HepG2 (cell line): Measurements from ENCODE around the gene KAT7. TPM values are rescaled to one million over a fixed set of nuclear protein-coding genes. Genes with fewer than 3 reads are reported as not detected.
A peak's percentile ranks its signal among the peaks of the same experiment; 100 is the strongest.

Source experiments
- ATAC-seq: fragments of 200-7000 bp; cut with Tn5 transposase; 3 replicates; pipeline ENCODE4 v1.9.1; 2020; ENCODE audit warnings: mild to moderate bottlenecking, moderate library complexity
- BruUV-seq: library from RNA; stranded (reverse); fragments of 400-500 nt; replicated peaks from 2 replicates; lab custom pipeline; 2021; lab: Mats Ljungman, UMichigan
- CTCF ChIA-PET: fragments of 300-600 bp; formaldehyde crosslinking; extraction: SDS; loops from one replicate; lab custom pipeline; 2021; ENCODE audit warnings: low total read pairs, inconsistent platforms, low intra/inter-chr PET ratio; lab: Yijun Ruan, JAX
- POLR2A ChIA-PET: fragments of 350-600 bp; sonication (Branson Sonifier 250); formaldehyde crosslinking; loops from one replicate; lab custom pipeline; 2020; ENCODE audit warnings: antibody characterized with exemption, inconsistent platforms; lab: Yijun Ruan, JAX
- DNase-seq: peaks from one replicate; pipeline ENCODE4 v3.0.0-alpha.2; 2015; ENCODE audit warnings: low spot score
- FAIRE-seq: peaks from 3 replicates; lab custom pipeline; 2011; peaks lifted over from hg19 to GRCh38; lab: Jason Lieb, UNC
- H2AFZ ChIP-seq: one replicate; pipeline ENCODE4 v1.6.1; 2011; ENCODE audit warnings: low read length, inconsistent platforms
- H3K27ac ChIP-seq: fragments of 300-600 bp; 3 replicates; pipeline ENCODE4 v1.8.0; 2011; ENCODE audit warnings: mixed run types, mild to moderate bottlenecking, mixed read lengths, low read length, inconsistent platforms; ENCODE audit not compliant: insufficient read depth; ENCODE audit errors: extremely low read length
- H3K27me3 ChIP-seq, 2 experiments: fragments of 200-600 bp in 1 of 2; 2 replicates in 1 of 2; 3 replicates in 1 of 2; pipeline versions ENCODE4 v1.6.0 to v1.8.0; 2011; ENCODE audit warnings: low read length in 2 of 2, mild to moderate bottlenecking in 2 of 2, moderate library complexity in 2 of 2, inconsistent platforms in 1 of 2; ENCODE audit not compliant: insufficient read depth in 2 of 2, control insufficient read depth in 1 of 2
- H3K36me3 ChIP-seq, 2 experiments: fragments of 200-600 bp in 1 of 2; replicated peaks in 1 of 2; 2 replicates in 1 of 2; 3 replicates in 1 of 2; pipeline versions ENCODE4 v1.5.1 to v1.8.0; 2011; ENCODE audit warnings: low read length in 2 of 2, inconsistent platforms in 1 of 2; ENCODE audit not compliant: insufficient read depth in 2 of 2, control insufficient read depth in 1 of 2
- H3K4me1 ChIP-seq: 2 replicates; pipeline ENCODE4 v1.5.1; 2012; ENCODE audit warnings: low read length, inconsistent platforms; ENCODE audit not compliant: insufficient read depth
- H3K4me2 ChIP-seq: 2 replicates; pipeline ENCODE4 v1.6.0; 2011; ENCODE audit warnings: low read depth, low read length, inconsistent platforms
- H3K4me3 ChIP-seq, 3 experiments: fragments of 200-600 bp in 1 of 3; sonication (generic), shearing (Covaris generic) in 1 of 3; replicated peaks in 1 of 3; 2 replicates each; pipeline ENCODE4 v1.5.1; 2011 to 2016; ENCODE audit warnings: low read length in 3 of 3, inconsistent platforms in 2 of 3, low read depth in 2 of 3, mild to moderate bottlenecking in 2 of 3, control low read depth in 1 of 3, mixed read lengths in 1 of 3; ENCODE audit not compliant: insufficient read depth in 1 of 3
- H3K79me2 ChIP-seq: one replicate; pipeline ENCODE4 v1.6.1; 2011; ENCODE audit warnings: low read length, inconsistent platforms; ENCODE audit not compliant: insufficient read depth
- H3K9ac ChIP-seq: 2 replicates; pipeline ENCODE4 v1.6.0; 2011; ENCODE audit warnings: mild to moderate bottlenecking, low read depth, low read length, inconsistent platforms; ENCODE audit not compliant: insufficient read depth
- H3K9me3 ChIP-seq: 2 replicates; pipeline ENCODE4 v1.5.1; 2012; ENCODE audit warnings: mild to moderate bottlenecking, low read length
- H4K20me1 ChIP-seq: 2 replicates; pipeline ENCODE4 v1.6.0; 2011; ENCODE audit warnings: inconsistent platforms, mild to moderate bottlenecking, low read length, moderate library complexity; ENCODE audit not compliant: insufficient read depth
- ATF7-NPFF ChIP-seq: sonication (generic); formaldehyde crosslinking; IDR thresholded peaks from 2 replicates; pipeline ENCODE4 v1.8.1; 2023; ENCODE audit warnings: mild to moderate bottlenecking, low read depth, missing genetic modification reagents, moderate library complexity
- CEBPB ChIP-seq: IDR thresholded peaks from 2 replicates; pipeline ENCODE4 v1.6.1; 2011; ENCODE audit warnings: low read depth, low read length, improper control_type of control experiment, borderline replicate concordance
- ZNF724P ChIP-seq: sonication (generic); formaldehyde crosslinking; IDR thresholded peaks from 2 replicates; pipeline ENCODE4 v1.8.0; 2022; ENCODE audit warnings: missing genetic modification reagents, borderline replicate concordance
- ZNF768 ChIP-seq: sonication (generic); formaldehyde crosslinking; IDR thresholded peaks from 2 replicates; pipeline ENCODE4 v1.4.0; 2020; ENCODE audit warnings: missing genetic modification reagents
- WGBS: methylation state at CpG from one replicate; pipeline ENCODE4 v1.1.6; 2017; ENCODE audit warnings: low lambda C conversion rate; 5-methylcytosine and 5-hydroxymethylcytosine counted together
- in situ Hi-C: cut with HindIII; loops from 2 replicates; pipeline ENCODE4 v1.10.0; 2017; ENCODE audit warnings: low pct_unique_long_range_greater_than_20kb; ENCODE audit not compliant: extremely low pct_ligation_motif_present
- intact Hi-C: fragments of 100-400 bp; cut with micrococcal nuclease; formaldehyde crosslinking; loops from one replicate; pipeline ENCODE4 v1.10.0; 2022; ENCODE audit not compliant: unreplicated experiment
- polyA plus RNA-seq, 8 experiments: library from polyadenylated mRNA; depleted of rRNA in 3 of 8; stranded (reverse) in 7 of 8; unstranded in 1 of 8; fragments of >200 nt; fragmentation: Illumina TruSeq in 4 of 8; extraction: Trizol in 4 of 8; gene quantifications; 2 replicates each; pipeline versions ENCODE4 v1.2.1 to v1.2.3, GENCODE V29; 2011 to 2016; ENCODE audit warnings: low read depth in 4 of 8, missing spikeins in 1 of 8, mixed read lengths in 1 of 8; ENCODE audit not compliant: insufficient read depth in 1 of 8
- total RNA-seq, 5 experiments: library from RNA; depleted of rRNA; stranded (reverse); fragments of >200 nt; fragmentation: Illumina TruSeq; extraction: Trizol; gene quantifications; 2 replicates each; pipeline ENCODE4 v1.2.3, GENCODE V29; 2016; ENCODE audit warnings: low read depth in 1 of 5
- TF ChIP-seq, protein P1 (sequence below): sonication (generic); formaldehyde crosslinking; IDR thresholded peaks from 2 replicates; pipeline ENCODE4 v1.5.0; 2020; ENCODE audit warnings: mild to moderate bottlenecking, missing genetic modification reagents

Gene KAT7
- total and polyA plus RNA-seq, 2 of the 13 experiments (the other 11 are each of a cell fraction or from before 2014, with no cell fraction given), result 21.2 to 39.2 TPM

- Histone ChIP-seq H3K4me3 (no peak overlapping the region), H3K79me2 (no peaks in the 10 kb centered on the region), H3K9ac (no peak overlapping the region), H3K27me3 (peaks cover 5 to 52% of the 10 kb centered on the region in 2 experiments; a peak in 4 of 5 replicates), H3K27ac (no peak overlapping the region), H2AFZ (no peak overlapping the region), H3K36me3 (no peaks in the 10 kb centered on the region), H3K4me2 (no peak overlapping the region), H3K4me1 (no peaks in the 10 kb centered on the region), H3K9me3 (no peaks in the 10 kb centered on the region), H4K20me1 (no peaks in the 10 kb centered on the region)
- ATAC-seq (no peak), FAIRE-seq (no peak), DNase-seq (no peak)
- intact Hi-C loops (no loop called here), in situ Hi-C loops (no loop called here)
- no TSS peak for BruUV-seq
- POLR2A ChIA-PET, result no interaction called here
- WGBS, result 24% methylated on average over 3 of the region's 3 CpGs
- TF ChIP-seq, protein P1, sequence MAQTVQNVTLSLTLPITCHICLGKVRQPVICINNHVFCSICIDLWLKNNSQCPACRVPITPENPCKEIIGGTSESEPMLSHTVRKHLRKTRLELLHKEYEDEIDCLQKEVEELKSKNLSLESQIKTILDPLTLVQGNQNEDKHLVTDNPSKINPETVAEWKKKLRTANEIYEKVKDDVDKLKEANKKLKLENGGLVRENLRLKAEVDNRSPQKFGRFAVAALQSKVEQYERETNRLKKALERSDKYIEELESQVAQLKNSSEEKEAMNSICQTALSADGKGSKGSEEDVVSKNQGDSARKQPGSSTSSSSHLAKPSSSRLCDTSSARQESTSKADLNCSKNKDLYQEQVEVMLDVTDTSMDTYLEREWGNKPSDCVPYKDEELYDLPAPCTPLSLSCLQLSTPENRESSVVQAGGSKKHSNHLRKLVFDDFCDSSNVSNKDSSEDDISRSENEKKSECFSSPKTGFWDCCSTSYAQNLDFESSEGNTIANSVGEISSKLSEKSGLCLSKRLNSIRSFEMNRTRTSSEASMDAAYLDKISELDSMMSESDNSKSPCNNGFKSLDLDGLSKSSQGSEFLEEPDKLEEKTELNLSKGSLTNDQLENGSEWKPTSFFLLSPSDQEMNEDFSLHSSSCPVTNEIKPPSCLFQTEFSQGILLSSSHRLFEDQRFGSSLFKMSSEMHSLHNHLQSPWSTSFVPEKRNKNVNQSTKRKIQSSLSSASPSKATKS (CRISPR knock-in tag), result no peak
- TF ChIP-seq CEBPB, result 0 out of 2 replicates have a peak, but pooled peaks have one; percentile 4
- no peak for TF ChIP-seq ATF7-NPFF (CRISPR knock-in tag)
- CTCF ChIA-PET, result no interaction called here
Observed at GRCh38 chr17:49873926-49874325, 85.4 kb downstream of the KAT7 start.

GRCh38 chr17:49874911-49875310 is 86.4 kb downstream of the KAT7 start:
- intact Hi-C loops, result no loop called here
- no peak for FAIRE-seq
- no peaks in the 10 kb centered on the region for H3K9me3 ChIP-seq

More at GRCh38 chr17:49874911-49875310, 86.4 kb downstream of the KAT7 start:
- POLR2A ChIA-PET, result no interaction called here
- 2% methylated on average over 2 of the region's 2 CpGs for WGBS
- Histone ChIP-seq H3K36me3 (no peaks in the 10 kb centered on the region), H3K27ac (no peak overlapping the region), H3K9ac (no peak overlapping the region), H3K4me2 (no peak overlapping the region), H2AFZ (no peak overlapping the region), H3K27me3 (peaks cover 5 to 53% of the 10 kb centered on the region in 2 experiments; a peak in 4 of 5 replicates), H3K4me1 (no peaks in the 10 kb centered on the region), H3K79me2 (no peaks in the 10 kb centered on the region), H4K20me1 (no peaks in the 10 kb centered on the region)
- in situ Hi-C loops, result no loop called here
- ATAC-seq (no peak), DNase-seq (no peak)
- CTCF ChIA-PET, result no interaction called here
- TF ChIP-seq ZNF768 (peak; percentile 82; the same call in 1 of the 2 replicates), ZNF724P (CRISPR knock-in tag) (no peak)
- TF ChIP-seq, all 625 proteins: peak for 1
- H3K4me3 ChIP-seq, result no peak overlapping the region
- BruUV-seq, result no TSS peak
